ES-I3 (cell line): ENCODE measurements around the gene TOM1.

ENCODE experiments used
- H3K36me3 ChIP-seq: 2 replicates; pipeline ENCODE4 v1.6.1; 2013; ENCODE audit warnings: mild to moderate bottlenecking, low read length, control low read depth, moderate library complexity; ENCODE audit not compliant: insufficient read depth
- H3K4me1 ChIP-seq: 2 replicates; pipeline ENCODE4 v1.6.1; 2013; ENCODE audit warnings: mild to moderate bottlenecking, control low read depth, low read length; ENCODE audit not compliant: insufficient read depth
- H3K9ac ChIP-seq: 2 replicates; pipeline ENCODE4 v1.6.1; 2013; ENCODE audit warnings: low read depth, mild to moderate bottlenecking, low read length, moderate library complexity
- H3K9me3 ChIP-seq: 2 replicates; pipeline ENCODE4 v1.6.1; 2013; ENCODE audit warnings: mild to moderate bottlenecking, low read length, moderate library complexity; ENCODE audit not compliant: control insufficient read depth, insufficient read depth

TOM1 gene

GRCh38 chr22:35296051-35296450 is 3.6 kb upstream of the TOM1 start:
- no peaks in the 10 kb centered on the region for H3K4me1 ChIP-seq
- peaks cover 19% of the 10 kb centered on the region for H3K36me3 ChIP-seq
- H3K9ac ChIP-seq, result no peak overlapping the region
- no peaks in the 10 kb centered on the region for H3K9me3 ChIP-seq

GRCh38 chr22:35299217-35299672 is 449 bp upstream of the TOM1 start:
- Histone ChIP-seq H3K9me3 (no peaks in the 10 kb centered on the region), H3K4me1 (no peaks in the 10 kb centered on the region), H3K36me3 (peaks cover 2% of the 10 kb centered on the region; the same call in 1 of the 2 replicates), H3K9ac (peak overlapping the region; percentile 97)

- H3K9ac ChIP-seq, result no peak overlapping the region
- H3K36me3 ChIP-seq, result no peaks in the 10 kb centered on the region; the same call in 1 of the 2 replicates
- peaks cover 2% of the 10 kb centered on the region; the same call in 1 of the 2 replicates for H3K4me1 ChIP-seq
- H3K9me3 ChIP-seq, result no peaks in the 10 kb centered on the region
These were observed 1.7 kb downstream of the TOM1 start for GRCh38 chr22:35301372-35301874.

- Histone ChIP-seq H3K36me3 (no peaks in the 10 kb centered on the region; the same call in 1 of the 2 replicates), H3K9me3 (no peaks in the 10 kb centered on the region), H3K4me1 (peaks cover 5% of the 10 kb centered on the region; the same call in 1 of the 2 replicates), H3K9ac (no peak overlapping the region)
These were observed 3.4 kb downstream of the TOM1 start for GRCh38 chr22:35303029-35303624.

- peaks cover 5% of the 10 kb centered on the region; the same call in 1 of the 2 replicates for H3K4me1 ChIP-seq
- no peaks in the 10 kb centered on the region for H3K9me3 ChIP-seq
- H3K9ac ChIP-seq, result no peak overlapping the region
- H3K36me3 ChIP-seq, result no peaks in the 10 kb centered on the region
These were observed 5.9 kb downstream of the TOM1 start for GRCh38 chr22:35305525-35306070.

GRCh38 chr22:35306350-35306967 is 6.8 kb downstream of the TOM1 start:
- H3K4me1 ChIP-seq, result peaks cover 5% of the 10 kb centered on the region; the same call in 1 of the 2 replicates

GRCh38 chr22:35307372-35307771 is 7.7 kb downstream of the TOM1 start:
- no peaks in the 10 kb centered on the region for H3K9me3 ChIP-seq
- peaks cover 7% of the 10 kb centered on the region for H3K4me1 ChIP-seq
- H3K9ac ChIP-seq, result no peak overlapping the region
- no peaks in the 10 kb centered on the region for H3K36me3 ChIP-seq

More at GRCh38 chr22:35306350-35306967, 6.8 kb downstream of the TOM1 start:
- no peaks in the 10 kb centered on the region for H3K36me3 ChIP-seq
- no peak overlapping the region for H3K9ac ChIP-seq
- H3K9me3 ChIP-seq, result no peaks in the 10 kb centered on the region

GRCh38 chr22:35307892-35308291 is 8.2 kb downstream of the TOM1 start:
- Histone ChIP-seq H3K9ac (no peak overlapping the region), H3K4me1 (peaks cover 11% of the 10 kb centered on the region), H3K9me3 (no peaks in the 10 kb centered on the region), H3K36me3 (no peaks in the 10 kb centered on the region)

GRCh38 chr22:35308480-35309021 is 8.9 kb downstream of the TOM1 start:
- no peak overlapping the region for H3K9ac ChIP-seq
- no peaks in the 10 kb centered on the region for H3K9me3 ChIP-seq
- H3K36me3 ChIP-seq, result no peaks in the 10 kb centered on the region
- H3K4me1 ChIP-seq, result peaks cover 11% of the 10 kb centered on the region

GRCh38 chr22:35310556-35311550 is 11.2 kb downstream of the TOM1 start:
- H3K36me3 ChIP-seq, result no peaks in the 10 kb centered on the region
- H3K4me1 ChIP-seq, result peaks cover 17% of the 10 kb centered on the region
- H3K9ac ChIP-seq, result no peak overlapping the region
- H3K9me3 ChIP-seq, result no peaks in the 10 kb centered on the region

- H3K9ac ChIP-seq, result no peak overlapping the region
- no peaks in the 10 kb centered on the region for H3K9me3 ChIP-seq
- H3K36me3 ChIP-seq, result no peaks in the 10 kb centered on the region
- H3K4me1 ChIP-seq, result peaks cover 13% of the 10 kb centered on the region
These were observed 11.9 kb downstream of the TOM1 start for GRCh38 chr22:35311551-35311999.

- no peak overlapping the region for H3K9ac ChIP-seq
- no peaks in the 10 kb centered on the region for H3K36me3 ChIP-seq
- no peaks in the 10 kb centered on the region for H3K9me3 ChIP-seq
- peaks cover 12% of the 10 kb centered on the region; the same call in 1 of the 2 replicates for H3K4me1 ChIP-seq
These were observed 12.7 kb downstream of the TOM1 start for GRCh38 chr22:35312198-35313059.
